Measurements from ENCODE around the gene IL20.

GRCh38 chr1:206918076-206918475 is 52.7 kb downstream of the IL20 start:
- TF ChIP-seq EP300 (IDR thresholded peaks at IDR 0.05; ENCODE audit: borderline replicate concordance) (no peak), RAD21 (IDR thresholded peaks at IDR 0.05; ENCODE audit: low read depth) (no peak), REST (IDR thresholded peaks at IDR 0.05; ENCODE audit: low read depth) (no peak), USF1 (IDR thresholded peaks at IDR 0.05) (no peak), TCF12 (IDR thresholded peaks at IDR 0.05; ENCODE audit: low read depth) (no peak), ZBTB7A (IDR thresholded peaks at IDR 0.05; ENCODE audit: low read depth) (no peak), MAX (IDR thresholded peaks at IDR 0.05) (no peak), CREB1 (IDR thresholded peaks at IDR 0.05; ENCODE audit: low read depth) (no peak), TEAD4 (IDR thresholded peaks at IDR 0.05) (no peak)
